ENCODE results near the gene IL18R1.

IL18R1 gene

GRCh38 chr2:102396012-102396411, 40.4 kb downstream of the IL18R1 start:
- DNase-seq (ENCODE audit: low read depth) = no peak
- no peak overlapping the region for H3K4me3 ChIP-seq (ENCODE audit: low read depth, low read length)
- no peak for TF ChIP-seq CTCF (IDR thresholded peaks at IDR 0.05; ENCODE audit: low read depth, low read length, missing control alignments)

GRCh38 chr2:102397209-102397608, 41.6 kb downstream of the IL18R1 start:
- TF ChIP-seq CTCF (IDR thresholded peaks at IDR 0.05; ENCODE audit: low read depth, low read length, missing control alignments) = no peak
- H3K4me3 ChIP-seq (ENCODE audit: low read depth, low read length) = no peak overlapping the region
- DNase-seq (ENCODE audit: low read depth) = no peak

GRCh38 chr2:102399499-102400141, 44.0 kb downstream of the IL18R1 start:
- no peak for TF ChIP-seq CTCF (IDR thresholded peaks at IDR 0.05; ENCODE audit: low read depth, low read length, missing control alignments)
- no peak for DNase-seq (ENCODE audit: low read depth)
- H3K4me3 ChIP-seq (ENCODE audit: low read depth, low read length) = no peak overlapping the region

GRCh38 chr2:102401456-102401855, 45.9 kb downstream of the IL18R1 start:
- H3K4me3 ChIP-seq (ENCODE audit: low read depth, low read length) = no peak overlapping the region
- no peak for DNase-seq (ENCODE audit: low read depth)
- TF ChIP-seq CTCF (IDR thresholded peaks at IDR 0.05; ENCODE audit: low read depth, low read length, missing control alignments) = no peak

- no peak for DNase-seq (ENCODE audit: low read depth)
- H3K4me3 ChIP-seq (ENCODE audit: low read depth, low read length) = no peak overlapping the region
- no peak for TF ChIP-seq CTCF (IDR thresholded peaks at IDR 0.05; ENCODE audit: low read depth, low read length, missing control alignments)
Measured at GRCh38 chr2:102401865-102402264, 46.3 kb downstream of the IL18R1 start.

GRCh38 chr2:102410952-102411351, 55.4 kb downstream of the IL18R1 start:
- TF ChIP-seq CTCF (IDR thresholded peaks at IDR 0.05; ENCODE audit: low read depth, low read length, missing control alignments) = no peak
- DNase-seq (ENCODE audit: low read depth) = no peak
- H3K4me3 ChIP-seq (ENCODE audit: low read depth, low read length) = no peak overlapping the region

- TF ChIP-seq CTCF (IDR thresholded peaks at IDR 0.05; ENCODE audit: low read depth, low read length, missing control alignments) = no peak
- DNase-seq (ENCODE audit: low read depth) = no peak
- no peak overlapping the region for H3K4me3 ChIP-seq (ENCODE audit: low read depth, low read length)
Measured at GRCh38 chr2:102412199-102412598, 56.6 kb downstream of the IL18R1 start.
